Measurements from ENCODE around the gene LDHD.

LDHD gene

DNA sequence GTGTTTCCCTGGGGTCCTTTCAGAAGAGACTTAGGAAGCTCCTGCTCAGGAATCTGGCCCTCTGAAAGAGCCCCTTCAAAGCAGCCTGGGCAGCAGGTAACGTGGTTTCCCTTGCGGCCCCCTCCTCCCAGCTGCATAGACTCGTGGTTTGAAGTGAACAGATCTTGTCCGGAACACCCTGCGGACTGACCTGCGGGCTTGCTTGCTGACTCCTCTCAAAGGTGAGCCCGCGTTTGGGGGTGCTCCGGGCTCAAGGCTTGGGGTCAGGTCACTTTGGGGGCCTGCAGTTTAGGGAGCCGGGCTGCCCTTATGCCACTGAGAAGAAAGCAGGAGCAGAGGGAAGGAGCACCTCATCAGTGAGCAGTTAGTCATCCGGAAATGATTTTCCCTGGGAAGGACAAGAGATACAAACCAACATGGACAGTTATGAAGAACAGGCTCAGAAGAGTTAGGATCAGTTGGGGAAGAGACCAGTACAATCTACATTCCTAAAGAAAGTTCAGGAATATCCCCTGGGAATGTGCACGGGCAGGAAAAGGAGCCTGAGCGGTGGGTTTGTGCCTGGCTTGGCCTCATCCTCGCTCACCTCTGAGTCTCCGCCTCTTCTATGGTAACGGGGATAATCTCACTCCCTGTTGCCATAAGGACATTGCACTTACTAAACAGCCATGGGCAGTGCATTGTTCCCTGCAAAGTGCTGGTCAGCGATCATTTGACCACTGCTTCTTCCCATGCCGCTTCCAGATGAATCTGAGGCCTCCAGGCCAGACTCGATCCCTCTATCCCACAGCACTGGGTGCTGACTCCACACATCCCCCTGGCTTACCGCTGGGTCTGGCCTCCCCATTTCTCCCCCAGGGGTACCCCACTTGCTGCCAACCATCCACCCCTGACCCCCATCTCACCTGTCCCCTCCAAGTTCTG, 10.0 kb downstream of the LDHD start:
- Histone ChIP-seq H3K27me3 (ENCODE audit: insufficient read depth, low read depth) (no peaks in the 10 kb centered on the region), H4K20me1 (ENCODE audit: insufficient read depth) (no peaks in the 10 kb centered on the region), H3K4me1 (ENCODE audit: low read depth, poor library complexity, severe bottlenecking) (no peaks in the 10 kb centered on the region), H2AFZ (ENCODE audit: low read depth) (no peak overlapping the region), H3K4me3 (IDR thresholded peaks at IDR 0.05; ENCODE audit: insufficient read depth, low read depth, low read length) (no peak overlapping the region), H3K79me2 (ENCODE audit: insufficient read depth, low read depth) (no peaks in the 10 kb centered on the region), H3K4me2 (no peak overlapping the region), H3K9ac (no peak overlapping the region), H3K36me3 (ENCODE audit: insufficient read depth) (no peaks in the 10 kb centered on the region), H3K27ac (no peak overlapping the region)
- TF ChIP-seq, protein P1, sequence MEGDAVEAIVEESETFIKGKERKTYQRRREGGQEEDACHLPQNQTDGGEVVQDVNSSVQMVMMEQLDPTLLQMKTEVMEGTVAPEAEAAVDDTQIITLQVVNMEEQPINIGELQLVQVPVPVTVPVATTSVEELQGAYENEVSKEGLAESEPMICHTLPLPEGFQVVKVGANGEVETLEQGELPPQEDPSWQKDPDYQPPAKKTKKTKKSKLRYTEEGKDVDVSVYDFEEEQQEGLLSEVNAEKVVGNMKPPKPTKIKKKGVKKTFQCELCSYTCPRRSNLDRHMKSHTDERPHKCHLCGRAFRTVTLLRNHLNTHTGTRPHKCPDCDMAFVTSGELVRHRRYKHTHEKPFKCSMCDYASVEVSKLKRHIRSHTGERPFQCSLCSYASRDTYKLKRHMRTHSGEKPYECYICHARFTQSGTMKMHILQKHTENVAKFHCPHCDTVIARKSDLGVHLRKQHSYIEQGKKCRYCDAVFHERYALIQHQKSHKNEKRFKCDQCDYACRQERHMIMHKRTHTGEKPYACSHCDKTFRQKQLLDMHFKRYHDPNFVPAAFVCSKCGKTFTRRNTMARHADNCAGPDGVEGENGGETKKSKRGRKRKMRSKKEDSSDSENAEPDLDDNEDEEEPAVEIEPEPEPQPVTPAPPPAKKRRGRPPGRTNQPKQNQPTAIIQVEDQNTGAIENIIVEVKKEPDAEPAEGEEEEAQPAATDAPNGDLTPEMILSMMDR (conservative IDR thresholded peaks at IDR 0.05; ENCODE audit: low read depth, low read length) = no peak

DNA sequence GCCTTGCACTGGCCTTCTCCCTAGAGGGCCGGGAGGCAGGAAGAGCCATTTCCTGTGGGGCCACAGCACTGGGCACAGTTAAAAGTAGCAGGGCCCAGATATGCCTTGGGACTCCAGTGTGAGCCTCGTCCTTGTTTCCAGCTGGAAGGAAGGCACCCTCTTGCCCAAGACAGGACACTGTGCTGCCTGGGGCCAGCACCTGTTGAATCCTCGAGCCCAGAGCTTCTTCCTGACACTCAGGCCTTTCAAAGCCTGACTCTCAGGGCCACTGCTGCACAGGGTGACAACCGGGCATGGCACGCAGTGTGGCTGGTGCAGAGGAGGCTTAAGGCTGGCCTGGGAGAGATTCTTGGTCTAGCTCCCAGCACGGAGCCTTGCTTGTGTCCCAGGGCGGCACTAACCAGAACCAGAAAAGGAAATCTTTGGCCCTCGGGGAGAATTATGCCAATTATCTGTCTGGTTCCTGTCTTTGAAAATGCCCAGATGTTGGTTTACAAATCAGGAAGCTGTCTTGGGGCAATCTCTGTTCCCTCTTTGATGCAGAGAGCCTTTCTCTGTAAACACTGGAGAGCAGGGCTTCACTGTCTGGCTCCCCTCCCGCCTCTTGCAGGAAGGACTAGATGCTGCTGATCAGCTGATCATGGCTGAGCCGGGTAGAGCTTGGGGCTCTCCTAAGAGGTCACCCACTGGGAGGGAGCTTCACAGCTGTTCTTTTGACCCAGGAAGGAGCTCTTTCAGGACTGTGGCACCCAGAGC, 11.1 kb downstream of the LDHD start:
- H3K36me3 ChIP-seq (ENCODE audit: insufficient read depth) = no peaks in the 10 kb centered on the region
- H3K4me2 ChIP-seq = no peak overlapping the region
- H3K27ac ChIP-seq = no peak overlapping the region
- no peaks in the 10 kb centered on the region for H3K27me3 ChIP-seq (ENCODE audit: insufficient read depth, low read depth)
- H3K4me1 ChIP-seq (ENCODE audit: low read depth, poor library complexity, severe bottlenecking) = no peaks in the 10 kb centered on the region
- H2AFZ ChIP-seq (ENCODE audit: low read depth) = no peak overlapping the region
- H4K20me1 ChIP-seq (ENCODE audit: insufficient read depth) = no peaks in the 10 kb centered on the region
- H3K79me2 ChIP-seq (ENCODE audit: insufficient read depth, low read depth) = no peaks in the 10 kb centered on the region
- TF ChIP-seq, protein P1 (conservative IDR thresholded peaks at IDR 0.05; ENCODE audit: low read depth, low read length) = no peak
- no peak overlapping the region for H3K4me3 ChIP-seq (IDR thresholded peaks at IDR 0.05; ENCODE audit: insufficient read depth, low read depth, low read length)
- no peak overlapping the region for H3K9ac ChIP-seq

DNA sequence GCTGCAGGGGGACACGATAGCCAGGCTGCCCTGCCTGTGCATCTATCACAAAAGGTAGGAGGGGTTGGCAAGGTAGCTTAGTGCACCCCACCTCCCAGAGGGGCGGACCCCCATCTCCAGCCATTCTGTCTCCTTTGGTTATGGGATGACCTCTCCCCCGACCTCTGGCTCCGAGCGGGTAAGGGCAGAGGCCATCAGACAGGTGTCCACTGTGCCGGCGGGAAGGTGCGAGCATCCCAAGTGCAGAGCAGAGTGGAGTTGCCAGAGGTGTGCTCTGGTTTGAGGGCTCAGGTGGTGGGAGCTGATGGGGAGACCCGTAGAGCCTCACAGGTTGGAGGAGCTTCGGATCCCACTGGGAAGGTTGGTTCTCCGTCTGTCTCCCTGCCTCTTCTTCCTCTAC, 11.7 kb downstream of the LDHD start:
- TF ChIP-seq, protein P1 (conservative IDR thresholded peaks at IDR 0.05; ENCODE audit: low read depth, low read length) = no peak
- Histone ChIP-seq H3K4me1 (ENCODE audit: low read depth, poor library complexity, severe bottlenecking) (no peaks in the 10 kb centered on the region), H3K4me3 (IDR thresholded peaks at IDR 0.05; ENCODE audit: insufficient read depth, low read depth, low read length) (no peak overlapping the region), H4K20me1 (ENCODE audit: insufficient read depth) (no peaks in the 10 kb centered on the region), H3K79me2 (ENCODE audit: insufficient read depth, low read depth) (no peaks in the 10 kb centered on the region), H3K27me3 (ENCODE audit: insufficient read depth, low read depth) (no peaks in the 10 kb centered on the region), H3K36me3 (ENCODE audit: insufficient read depth) (no peaks in the 10 kb centered on the region), H3K4me2 (no peak overlapping the region), H3K27ac (no peak overlapping the region), H2AFZ (ENCODE audit: low read depth) (no peak overlapping the region), H3K9ac (no peak overlapping the region)

GRCh38 chr16:75103994-75104393, 12.6 kb downstream of the LDHD start:
- H3K27ac ChIP-seq = no peak overlapping the region
- H3K9ac ChIP-seq = no peak overlapping the region
- H3K4me2 ChIP-seq = no peak overlapping the region
- no peak overlapping the region for H2AFZ ChIP-seq (ENCODE audit: low read depth)
- H3K79me2 ChIP-seq (ENCODE audit: insufficient read depth, low read depth) = no peaks in the 10 kb centered on the region
- no peaks in the 10 kb centered on the region for H3K27me3 ChIP-seq (ENCODE audit: insufficient read depth, low read depth)
- TF ChIP-seq, protein P1 (conservative IDR thresholded peaks at IDR 0.05; ENCODE audit: low read depth, low read length) = no peak
- no peaks in the 10 kb centered on the region for H4K20me1 ChIP-seq (ENCODE audit: insufficient read depth)
- no peaks in the 10 kb centered on the region for H3K4me1 ChIP-seq (ENCODE audit: low read depth, poor library complexity, severe bottlenecking)
- no peak overlapping the region for H3K4me3 ChIP-seq (IDR thresholded peaks at IDR 0.05; ENCODE audit: insufficient read depth, low read depth, low read length)
- H3K36me3 ChIP-seq (ENCODE audit: insufficient read depth) = no peaks in the 10 kb centered on the region
